ENCODE results near the gene HOXB9. TPM values are rescaled to one million over a fixed set of nuclear protein-coding genes. Genes with fewer than 3 reads are reported as not detected.

Gene HOXB9
- total and polyA plus RNA-seq, 5 donors, result 0.02 TPM; not detected in 4

GRCh38 chr17:48586355-48587258 lies 39.6 kb downstream of the HOXB9 start:
- intact Hi-C loops (cut with DNase I), result no loop called here
- 24% methylated on average over 34 of the region's 34 CpGs for WGBS
- Histone ChIP-seq H3K4me1 (ENCODE audit: control insufficient read depth, insufficient read depth, low read length) (no peaks in the 10 kb centered on the region), H3K27ac (ENCODE audit: low read length) (no peak overlapping the region), H3K9me3 (ENCODE audit: control insufficient read depth, low read length) (no peaks in the 10 kb centered on the region), H3K4me3 (ENCODE audit: low read length) (peak overlapping the region; percentile 68), H3K27me3 (ENCODE audit: control insufficient read depth, insufficient read depth) (no peaks in the 10 kb centered on the region)
- DNase-seq (no peak), ATAC-seq (no peak)

- 44% methylated on average over 2 of the region's 2 CpGs for WGBS
- no peaks in the 10 kb centered on the region for H3K27me3 ChIP-seq (ENCODE audit: control insufficient read depth, insufficient read depth)
- DNase-seq, result no peak
- intact Hi-C loops (cut with DNase I), result no loop called here
- peak overlapping the region; percentile 39 for H3K4me3 ChIP-seq (ENCODE audit: low read length)
- H3K4me1 ChIP-seq (ENCODE audit: control insufficient read depth, insufficient read depth, low read length), result no peaks in the 10 kb centered on the region
- no peak for ATAC-seq
- no peak overlapping the region for H3K27ac ChIP-seq (ENCODE audit: low read length)
- H3K9me3 ChIP-seq (ENCODE audit: control insufficient read depth, low read length), result no peaks in the 10 kb centered on the region
Measured at GRCh38 chr17:48584223-48584741, 41.9 kb downstream of the HOXB9 start.

GRCh38 chr17:48583708-48584222 lies 42.4 kb downstream of the HOXB9 start:
- ATAC-seq (no peak), DNase-seq (no peak)
- WGBS, result 73% methylated on average over 3 of the region's 3 CpGs
- no peaks in the 10 kb centered on the region for H3K27me3 ChIP-seq (ENCODE audit: control insufficient read depth, insufficient read depth)
- no peak overlapping the region for H3K27ac ChIP-seq (ENCODE audit: low read length)
- no peaks in the 10 kb centered on the region for H3K4me1 ChIP-seq (ENCODE audit: control insufficient read depth, insufficient read depth, low read length)
- no peak overlapping the region for H3K4me3 ChIP-seq (ENCODE audit: low read length)
- H3K9me3 ChIP-seq (ENCODE audit: control insufficient read depth, low read length), result no peaks in the 10 kb centered on the region
- intact Hi-C loops (cut with DNase I), result no loop called here

GRCh38 chr17:48582750-48583069 lies 43.4 kb downstream of the HOXB9 start:
- ATAC-seq (no peak), DNase-seq (no peak)
- Histone ChIP-seq H3K4me1 (ENCODE audit: control insufficient read depth, insufficient read depth, low read length) (no peaks in the 10 kb centered on the region), H3K9me3 (ENCODE audit: control insufficient read depth, low read length) (no peaks in the 10 kb centered on the region), H3K27me3 (ENCODE audit: control insufficient read depth, insufficient read depth) (no peaks in the 10 kb centered on the region), H3K4me3 (ENCODE audit: low read length) (peak overlapping the region; percentile 22), H3K27ac (ENCODE audit: low read length) (no peak overlapping the region)
- intact Hi-C loops (cut with DNase I), result no loop called here
- 38% methylated on average over 7 of the region's 7 CpGs for WGBS

DNA sequence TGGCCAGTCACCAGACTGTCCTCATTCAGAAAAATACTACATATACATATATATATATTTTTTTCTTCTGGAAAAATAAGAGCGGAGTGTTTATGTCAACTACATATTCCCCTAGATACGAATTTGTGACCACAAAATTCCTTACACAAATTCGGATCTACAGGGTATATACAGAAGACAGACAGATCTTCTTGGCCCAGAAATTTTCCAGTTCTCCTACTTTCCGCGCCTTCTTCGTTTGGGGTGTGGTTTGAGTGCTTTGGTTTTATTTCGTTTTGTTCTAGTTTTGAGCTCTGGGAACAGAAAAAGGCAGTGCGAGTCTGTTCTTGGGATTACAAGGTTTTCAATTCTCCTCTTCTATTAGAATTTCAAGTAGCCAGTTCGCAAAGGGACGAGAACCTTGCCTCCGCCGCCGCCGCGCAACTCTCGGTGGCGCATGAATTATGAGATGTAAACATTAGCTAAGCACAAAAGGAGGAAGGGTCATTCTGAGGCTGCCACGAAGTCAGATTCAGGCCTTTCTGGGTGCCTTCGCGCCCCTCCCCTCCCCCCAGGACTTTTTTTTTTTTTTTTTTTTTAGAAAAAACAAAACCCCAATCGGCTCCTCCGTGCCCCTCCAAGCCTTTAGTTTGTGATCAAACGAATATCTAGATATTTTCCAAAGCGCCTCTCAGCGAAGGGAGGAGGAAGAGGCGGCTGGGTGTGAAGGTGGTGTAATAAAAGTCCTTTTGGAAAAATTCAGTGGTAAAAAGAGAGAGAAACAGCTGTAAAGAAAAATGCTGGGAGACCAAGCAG lies 46.2 kb downstream of the HOXB9 start:
- DNase-seq (no peak), ATAC-seq (no peak)
- Histone ChIP-seq H3K27ac (ENCODE audit: low read length) (no peak overlapping the region), H3K4me1 (ENCODE audit: control insufficient read depth, insufficient read depth, low read length) (no peaks in the 10 kb centered on the region), H3K4me3 (ENCODE audit: low read length) (no peak overlapping the region), H3K27me3 (ENCODE audit: control insufficient read depth, insufficient read depth) (no peaks in the 10 kb centered on the region), H3K9me3 (ENCODE audit: control insufficient read depth, low read length) (no peaks in the 10 kb centered on the region)
- intact Hi-C loops (cut with DNase I), result loop anchor here in 1 of 4 donors (5.0 kb wide), 1 partner anchor 38 kb away; no protein-coding TSS in a partner anchor
- 38% methylated on average over 26 of the region's 26 CpGs for WGBS

DNA sequence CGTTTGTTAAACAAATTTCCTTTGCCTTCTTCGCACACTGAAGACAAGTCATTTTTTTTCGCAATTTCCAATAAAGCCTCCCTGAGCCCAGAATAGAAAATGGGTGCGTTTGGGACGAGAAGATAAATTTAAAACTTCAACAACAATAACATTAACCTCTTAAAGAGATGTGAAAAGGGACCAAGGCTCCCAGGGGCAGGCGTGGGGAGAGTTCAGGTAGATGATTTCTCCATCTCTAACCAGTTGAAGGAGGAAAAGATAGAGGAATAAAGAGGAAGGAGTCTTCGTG lies 46.7 kb downstream of the HOXB9 start:
- H3K4me3 ChIP-seq (ENCODE audit: low read length), result peak overlapping the region; percentile 78
- intact Hi-C loops (cut with DNase I), result loop anchor here in 1 of 4 donors (5.0 kb wide), 1 partner anchor 37 kb away; no protein-coding TSS in a partner anchor

GRCh38 chr17:48578616-48579470 lies 47.3 kb downstream of the HOXB9 start:
- 9% methylated on average over 43 of the region's 43 CpGs for WGBS
- DNase-seq, result peak in 2 of 3 donors; percentile 39 to 60
- peak; percentile 3 to 10 for ATAC-seq
- Histone ChIP-seq H3K4me1 (ENCODE audit: control insufficient read depth, insufficient read depth, low read length) (no peaks in the 10 kb centered on the region), H3K9me3 (ENCODE audit: control insufficient read depth, low read length) (no peaks in the 10 kb centered on the region), H3K27me3 (ENCODE audit: control insufficient read depth, insufficient read depth) (no peaks in the 10 kb centered on the region), H3K27ac (ENCODE audit: low read length) (peak overlapping the region; percentile 77), H3K4me3 (ENCODE audit: low read length) (peak overlapping the region; percentile 78)
- intact Hi-C loops (cut with DNase I), result loop anchor here in 1 of 4 donors (5.0 kb wide), 1 partner anchor 37 kb away; no protein-coding TSS in a partner anchor

More for the DNA sequence above, 46.7 kb downstream of the HOXB9 start:
- Histone ChIP-seq H3K27me3 (ENCODE audit: control insufficient read depth, insufficient read depth) (no peaks in the 10 kb centered on the region), H3K9me3 (ENCODE audit: control insufficient read depth, low read length) (no peaks in the 10 kb centered on the region), H3K27ac (ENCODE audit: low read length) (no peak overlapping the region), H3K4me1 (ENCODE audit: control insufficient read depth, insufficient read depth, low read length) (no peaks in the 10 kb centered on the region)
- ATAC-seq, result no peak
- 31% methylated on average over 7 of the region's 7 CpGs for WGBS
- DNase-seq, result no peak

- H3K9me3 ChIP-seq (ENCODE audit: control insufficient read depth, low read length), result no peaks in the 10 kb centered on the region
- no peaks in the 10 kb centered on the region for H3K27me3 ChIP-seq (ENCODE audit: control insufficient read depth, insufficient read depth)
- peak within 1 kb of the TSS; percentile 77 for H3K27ac ChIP-seq (ENCODE audit: low read length)
- DNase-seq (peak; percentile 69 to 88 (median 85)), ATAC-seq (peak; percentile 54 to 58)
- no peaks in the 10 kb centered on the region for H3K4me1 ChIP-seq (ENCODE audit: control insufficient read depth, insufficient read depth, low read length)
- peak within 1 kb of the TSS; percentile 78 for H3K4me3 ChIP-seq (ENCODE audit: low read length)
- intact Hi-C loops (cut with DNase I), result loop anchor here in 1 of 4 donors (5.0 kb wide), 1 partner anchor 36 kb away; no protein-coding TSS in a partner anchor
- WGBS, result 2% methylated on average over 57 of the region's 58 CpGs
Measured at GRCh38 chr17:48577946-48578615, 48.1 kb downstream of the HOXB9 start, which contains the start of gene HOXB4. HOXB4 (minus strand) TSS chr17:48578350; CDS start chr17:48578319, 31 bp downstream.

DNA sequence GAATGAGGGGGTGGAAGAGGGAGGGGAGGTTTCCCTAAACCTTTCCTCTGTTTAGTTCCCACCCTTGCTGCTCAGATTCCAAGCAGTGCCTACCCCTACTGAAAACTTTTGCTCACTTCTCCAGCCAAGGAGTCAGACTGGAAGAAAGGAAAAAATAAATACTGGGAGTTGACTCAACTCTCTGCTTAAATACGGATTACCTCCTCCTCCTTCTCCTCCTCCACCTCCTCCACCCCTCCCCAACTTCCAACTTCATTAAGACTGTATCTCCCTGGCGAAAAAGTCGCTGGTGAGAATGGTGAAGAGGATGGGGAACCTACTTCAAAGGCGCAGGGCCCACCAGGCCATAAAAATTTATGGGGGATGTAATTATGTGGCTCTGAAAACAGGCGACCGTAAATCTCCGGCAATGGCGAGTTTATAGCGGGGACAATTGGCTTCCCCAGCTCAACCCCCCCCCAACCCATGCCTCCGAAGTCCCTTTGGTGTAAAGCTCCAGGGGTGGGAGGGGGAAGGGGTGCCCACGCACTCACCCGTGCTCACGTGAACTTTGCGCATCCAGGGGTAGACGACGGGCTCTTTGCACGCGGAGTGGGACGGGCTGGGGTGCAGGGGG lies 48.7 kb downstream of the HOXB9 start:
- 8% methylated on average over 19 of the region's 19 CpGs for WGBS

More for the DNA sequence above, 48.7 kb downstream of the HOXB9 start:
- DNase-seq (peak in 2 of 3 donors; percentile 52 to 69), ATAC-seq (no peak)
- Histone ChIP-seq H3K9me3 (ENCODE audit: control insufficient read depth, low read length) (no peaks in the 10 kb centered on the region), H3K27me3 (ENCODE audit: control insufficient read depth, insufficient read depth) (peaks cover 5% of the 10 kb centered on the region), H3K4me3 (ENCODE audit: low read length) (peak overlapping the region; percentile 78), H3K4me1 (ENCODE audit: control insufficient read depth, insufficient read depth, low read length) (no peaks in the 10 kb centered on the region), H3K27ac (ENCODE audit: low read length) (peak overlapping the region; percentile 68)
- intact Hi-C loops (cut with DNase I), result loop anchor here in 1 of 4 donors (5.0 kb wide), 1 partner anchor 35 kb away; no protein-coding TSS in a partner anchor
